HepG2 (cell line): ENCODE results near the gene DHRS11. TPM values are rescaled to one million over a fixed set of nuclear protein-coding genes. Genes with fewer than 3 reads are reported as not detected.

Experiments
- ATAC-seq: fragments of 200-7000 bp; cut with Tn5 transposase; 3 replicates; pipeline ENCODE4 v1.9.1; 2020; ENCODE audit warnings: mild to moderate bottlenecking, moderate library complexity
- BruUV-seq: library from RNA; stranded (reverse); fragments of 400-500 nt; replicated peaks from 2 replicates; lab custom pipeline; 2021; lab: Mats Ljungman, UMichigan
- CTCF ChIA-PET: fragments of 300-600 bp; formaldehyde crosslinking; extraction: SDS; loops from one replicate; lab custom pipeline; 2021; ENCODE audit warnings: low total read pairs, inconsistent platforms, low intra/inter-chr PET ratio; lab: Yijun Ruan, JAX
- POLR2A ChIA-PET: fragments of 350-600 bp; sonication (Branson Sonifier 250); formaldehyde crosslinking; loops from one replicate; lab custom pipeline; 2020; ENCODE audit warnings: antibody characterized with exemption, inconsistent platforms; lab: Yijun Ruan, JAX
- DNase-seq: peaks from one replicate; pipeline ENCODE4 v3.0.0-alpha.2; 2015; ENCODE audit warnings: low spot score
- FAIRE-seq: peaks from 3 replicates; lab custom pipeline; 2011; peaks lifted over from hg19 to GRCh38; lab: Jason Lieb, UNC
- H2AFZ ChIP-seq: one replicate; pipeline ENCODE4 v1.6.1; 2011; ENCODE audit warnings: low read length, inconsistent platforms
- H3K27ac ChIP-seq: fragments of 300-600 bp; 3 replicates; pipeline ENCODE4 v1.8.0; 2011; ENCODE audit warnings: mixed run types, mild to moderate bottlenecking, mixed read lengths, low read length, inconsistent platforms; ENCODE audit not compliant: insufficient read depth; ENCODE audit errors: extremely low read length
- H3K27me3 ChIP-seq, 2 experiments: fragments of 200-600 bp in 1 of 2; 2 replicates in 1 of 2; 3 replicates in 1 of 2; pipeline versions ENCODE4 v1.6.0 to v1.8.0; 2011; ENCODE audit warnings: low read length in 2 of 2, mild to moderate bottlenecking in 2 of 2, moderate library complexity in 2 of 2, inconsistent platforms in 1 of 2; ENCODE audit not compliant: insufficient read depth in 2 of 2, control insufficient read depth in 1 of 2
- H3K36me3 ChIP-seq, 2 experiments: fragments of 200-600 bp in 1 of 2; replicated peaks in 1 of 2; 2 replicates in 1 of 2; 3 replicates in 1 of 2; pipeline versions ENCODE4 v1.5.1 to v1.8.0; 2011; ENCODE audit warnings: low read length in 2 of 2, inconsistent platforms in 1 of 2; ENCODE audit not compliant: insufficient read depth in 2 of 2, control insufficient read depth in 1 of 2
- H3K4me1 ChIP-seq: 2 replicates; pipeline ENCODE4 v1.5.1; 2012; ENCODE audit warnings: low read length, inconsistent platforms; ENCODE audit not compliant: insufficient read depth
- H3K4me2 ChIP-seq: 2 replicates; pipeline ENCODE4 v1.6.0; 2011; ENCODE audit warnings: low read depth, low read length, inconsistent platforms
- H3K4me3 ChIP-seq, 3 experiments: fragments of 200-600 bp in 1 of 3; sonication (generic), shearing (Covaris generic) in 1 of 3; replicated peaks in 1 of 3; 2 replicates each; pipeline ENCODE4 v1.5.1; 2011 to 2016; ENCODE audit warnings: low read length in 3 of 3, inconsistent platforms in 2 of 3, low read depth in 2 of 3, mild to moderate bottlenecking in 2 of 3, control low read depth in 1 of 3, mixed read lengths in 1 of 3; ENCODE audit not compliant: insufficient read depth in 1 of 3
- H3K79me2 ChIP-seq: one replicate; pipeline ENCODE4 v1.6.1; 2011; ENCODE audit warnings: low read length, inconsistent platforms; ENCODE audit not compliant: insufficient read depth
- H3K9ac ChIP-seq: 2 replicates; pipeline ENCODE4 v1.6.0; 2011; ENCODE audit warnings: mild to moderate bottlenecking, low read depth, low read length, inconsistent platforms; ENCODE audit not compliant: insufficient read depth
- H3K9me3 ChIP-seq: 2 replicates; pipeline ENCODE4 v1.5.1; 2012; ENCODE audit warnings: mild to moderate bottlenecking, low read length
- H4K20me1 ChIP-seq: 2 replicates; pipeline ENCODE4 v1.6.0; 2011; ENCODE audit warnings: inconsistent platforms, mild to moderate bottlenecking, low read length, moderate library complexity; ENCODE audit not compliant: insufficient read depth
- ZBTB21 ChIP-seq: sonication (generic); formaldehyde crosslinking; IDR thresholded peaks from 2 replicates; pipeline ENCODE4 v1.4.0; 2020; ENCODE audit warnings: missing genetic modification reagents
- ZNF121 ChIP-seq: sonication (generic); formaldehyde crosslinking; IDR thresholded peaks from 2 replicates; pipeline ENCODE4 v1.5.0; 2020; ENCODE audit warnings: mild to moderate bottlenecking, missing genetic modification reagents
- ZNF17 ChIP-seq: sonication (generic); formaldehyde crosslinking; IDR thresholded peaks from 2 replicates; pipeline ENCODE4 v1.5.0; 2020; ENCODE audit warnings: mild to moderate bottlenecking, missing genetic modification reagents
- WGBS: methylation state at CpG from one replicate; pipeline ENCODE4 v1.1.6; 2017; ENCODE audit warnings: low lambda C conversion rate; 5-methylcytosine and 5-hydroxymethylcytosine counted together
- in situ Hi-C: cut with HindIII; loops from 2 replicates; pipeline ENCODE4 v1.10.0; 2017; ENCODE audit warnings: low pct_unique_long_range_greater_than_20kb; ENCODE audit not compliant: extremely low pct_ligation_motif_present
- intact Hi-C: fragments of 100-400 bp; cut with micrococcal nuclease; formaldehyde crosslinking; loops from one replicate; pipeline ENCODE4 v1.10.0; 2022; ENCODE audit not compliant: unreplicated experiment
- polyA plus RNA-seq, 8 experiments: library from polyadenylated mRNA; depleted of rRNA in 3 of 8; stranded (reverse) in 7 of 8; unstranded in 1 of 8; fragments of >200 nt; fragmentation: Illumina TruSeq in 4 of 8; extraction: Trizol in 4 of 8; gene quantifications; 2 replicates each; pipeline versions ENCODE4 v1.2.1 to v1.2.3, GENCODE V29; 2011 to 2016; ENCODE audit warnings: low read depth in 4 of 8, missing spikeins in 1 of 8, mixed read lengths in 1 of 8; ENCODE audit not compliant: insufficient read depth in 1 of 8
- total RNA-seq, 5 experiments: library from RNA; depleted of rRNA; stranded (reverse); fragments of >200 nt; fragmentation: Illumina TruSeq; extraction: Trizol; gene quantifications; 2 replicates each; pipeline ENCODE4 v1.2.3, GENCODE V29; 2016; ENCODE audit warnings: low read depth in 1 of 5
- TF ChIP-seq, protein P1 (sequence below): sonication (generic); formaldehyde crosslinking; IDR thresholded peaks from 2 replicates; pipeline ENCODE4 v1.5.0; 2020; ENCODE audit warnings: mild to moderate bottlenecking, missing genetic modification reagents

Gene DHRS11
- total and polyA plus RNA-seq, 2 of the 13 experiments (the other 11 are each of a cell fraction or from before 2014, with no cell fraction given): 28.4 to 41.9 TPM

DNA sequence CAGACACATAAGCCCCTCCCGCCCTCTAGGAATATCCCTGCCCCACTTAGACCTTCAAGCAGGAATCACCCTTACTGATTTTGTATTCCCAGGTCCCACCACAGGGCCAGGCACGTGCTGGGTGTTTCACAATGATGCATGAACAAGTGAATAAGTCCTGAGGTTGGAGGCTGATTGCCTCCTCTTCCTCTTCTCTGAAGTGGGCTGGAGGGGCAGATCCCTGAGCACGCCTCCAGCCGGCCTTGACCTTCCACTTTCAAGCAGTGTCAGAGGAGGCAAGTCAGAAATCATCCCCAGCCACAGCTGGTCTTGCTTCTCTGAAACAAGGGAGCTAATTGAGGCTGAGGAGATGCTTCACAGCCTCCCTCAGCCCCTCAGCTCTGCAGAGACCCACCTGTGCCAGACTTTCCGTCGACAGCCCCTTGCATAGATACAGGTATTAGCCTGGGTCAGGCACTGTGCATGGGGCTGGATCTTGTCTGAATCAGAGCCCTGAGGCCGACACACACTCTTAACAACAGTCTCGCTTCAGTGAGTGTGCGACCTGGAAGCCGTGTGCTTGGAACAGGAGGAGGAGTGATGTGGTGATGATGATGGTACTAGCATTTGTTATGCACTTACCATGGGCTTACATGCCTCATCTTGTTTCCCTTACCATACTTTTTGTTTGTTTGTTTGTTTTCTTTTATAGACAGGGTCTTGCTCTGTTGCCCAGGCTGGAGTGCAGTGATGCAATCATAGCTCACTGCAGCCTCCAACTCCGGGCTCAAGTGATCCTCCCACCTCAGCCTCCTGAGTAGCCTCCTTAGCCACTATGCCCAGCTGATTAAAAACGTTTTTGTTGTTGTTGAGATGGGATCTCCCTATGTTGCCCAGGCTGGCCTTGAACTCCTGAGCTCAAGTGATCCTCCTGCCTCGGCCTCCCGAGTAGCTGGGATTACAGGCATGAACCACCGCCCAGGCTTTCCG is 24.7 kb downstream of the DHRS11 start:
- no peak overlapping the region for H3K4me2 ChIP-seq
- H3K9me3 ChIP-seq: no peaks in the 10 kb centered on the region
- ATAC-seq: no peak
- WGBS: 61% methylated on average over 14 of the region's 16 CpGs
- no peaks in the 10 kb centered on the region for H4K20me1 ChIP-seq
- no peak for FAIRE-seq
- TF ChIP-seq ZNF121 (CRISPR knock-in tag) (peak; percentile 47; the same call in 1 of the 2 replicates), ZNF17 (CRISPR knock-in tag) (no peak), ZBTB21 (CRISPR knock-in tag) (no peak)
- TF ChIP-seq, protein P1, sequence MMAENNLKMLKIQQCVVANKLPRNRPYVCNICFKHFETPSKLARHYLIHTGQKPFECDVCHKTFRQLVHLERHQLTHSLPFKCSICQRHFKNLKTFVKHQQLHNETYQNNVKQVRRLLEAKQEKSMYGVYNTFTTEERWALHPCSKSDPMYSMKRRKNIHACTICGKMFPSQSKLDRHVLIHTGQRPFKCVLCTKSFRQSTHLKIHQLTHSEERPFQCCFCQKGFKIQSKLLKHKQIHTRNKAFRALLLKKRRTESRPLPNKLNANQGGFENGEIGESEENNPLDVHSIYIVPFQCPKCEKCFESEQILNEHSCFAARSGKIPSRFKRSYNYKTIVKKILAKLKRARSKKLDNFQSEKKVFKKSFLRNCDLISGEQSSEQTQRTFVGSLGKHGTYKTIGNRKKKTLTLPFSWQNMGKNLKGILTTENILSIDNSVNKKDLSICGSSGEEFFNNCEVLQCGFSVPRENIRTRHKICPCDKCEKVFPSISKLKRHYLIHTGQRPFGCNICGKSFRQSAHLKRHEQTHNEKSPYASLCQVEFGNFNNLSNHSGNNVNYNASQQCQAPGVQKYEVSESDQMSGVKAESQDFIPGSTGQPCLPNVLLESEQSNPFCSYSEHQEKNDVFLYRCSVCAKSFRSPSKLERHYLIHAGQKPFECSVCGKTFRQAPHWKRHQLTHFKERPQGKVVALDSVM (CRISPR knock-in tag): peak; percentile 77; the same call in 1 of the 2 replicates
- H2AFZ ChIP-seq: no peak overlapping the region
- H3K9ac ChIP-seq: no peak overlapping the region
- intact Hi-C loops (no loop called here), in situ Hi-C loops (loop anchor here (25.0 kb wide), 1 partner anchor 621 kb away; no protein-coding TSS in a partner anchor)
- CTCF ChIA-PET: no interaction called here
- no peaks in the 10 kb centered on the region for H3K79me2 ChIP-seq
- no peak overlapping the region for H3K4me3 ChIP-seq
- DNase-seq: no peak
- no TSS peak for BruUV-seq
- no peaks in the 10 kb centered on the region for H3K36me3 ChIP-seq
- no peaks in the 10 kb centered on the region for H3K27me3 ChIP-seq
- no peaks in the 10 kb centered on the region for H3K4me1 ChIP-seq
- POLR2A ChIA-PET: interaction anchor here (1.4 kb wide), 1 partner anchor 15 kb away, joined by 4 read pairs; the partner anchor contains the start of gene MRM1
- no peak overlapping the region for H3K27ac ChIP-seq
